ENCODE results near the gene HOXD1. TPM values are rescaled to one million over a fixed set of nuclear protein-coding genes. Genes with fewer than 3 reads are reported as not detected.

The HOXD1 gene
- total RNA-seq, 1 donor from 2014 or later: not detected

- peaks cover 5% of the 10 kb centered on the region for H3K9me3 Mint-ChIP-seq
- CTCF ChIA-PET: no interaction called here
- ATAC-seq (ENCODE audit: low read depth) (no peak), DNase-seq (no peak)
- no peak for TF ChIP-seq CTCF (IDR thresholded peaks at IDR 0.05)
- no peak overlapping the region for H3K4me3 Mint-ChIP-seq
- intact Hi-C loops (cut with micrococcal nuclease): loop anchor here (10.0 kb wide), 1 partner anchor 1829 kb away; the partner anchor contains the start of gene SP9
- peaks cover 66% of the 10 kb centered on the region for H3K27me3 Mint-ChIP-seq
- no peaks in the 10 kb centered on the region for H3K4me1 Mint-ChIP-seq
- H3K36me3 Mint-ChIP-seq (ENCODE audit: low read depth): no peaks in the 10 kb centered on the region
- POLR2A ChIA-PET: no interaction called here
- H3K27ac Mint-ChIP-seq: no peak overlapping the region
Measured at GRCh38 chr2:176164201-176164600, 24.3 kb upstream of the HOXD1 start.

- CTCF ChIA-PET: no interaction called here
- Mint-ChIP-seq H3K36me3 (ENCODE audit: low read depth) (no peaks in the 10 kb centered on the region), H3K4me3 (no peak overlapping the region), H3K27me3 (peaks cover 67% of the 10 kb centered on the region), H3K27ac (no peak overlapping the region), H3K9me3 (peaks cover 5% of the 10 kb centered on the region), H3K4me1 (no peaks in the 10 kb centered on the region)
- no peak for DNase-seq
- intact Hi-C loops (cut with micrococcal nuclease): loop anchor here (10.0 kb wide), 1 partner anchor 1830 kb away; the partner anchor contains the start of gene SP9
- POLR2A ChIA-PET: no interaction called here
- ATAC-seq (ENCODE audit: low read depth): no peak
- TF ChIP-seq CTCF (IDR thresholded peaks at IDR 0.05): no peak
Measured at GRCh38 chr2:176164611-176165369, 23.7 kb upstream of the HOXD1 start.

GRCh38 chr2:176165370-176166050, 23.0 kb upstream of the HOXD1 start:
- DNase-seq (no peak), ATAC-seq (ENCODE audit: low read depth) (no peak)
- no peak overlapping the region for H3K4me3 Mint-ChIP-seq
- POLR2A ChIA-PET: no interaction called here
- H3K4me1 Mint-ChIP-seq: no peaks in the 10 kb centered on the region
- TF ChIP-seq CTCF (IDR thresholded peaks at IDR 0.05): no peak
- H3K27ac Mint-ChIP-seq: no peak overlapping the region
- peaks cover 5% of the 10 kb centered on the region for H3K9me3 Mint-ChIP-seq
- H3K36me3 Mint-ChIP-seq (ENCODE audit: low read depth): no peaks in the 10 kb centered on the region
- CTCF ChIA-PET: no interaction called here
- intact Hi-C loops (cut with micrococcal nuclease): loop anchor here (10.0 kb wide), 1 partner anchor 1831 kb away; the partner anchor contains the start of gene SP9
- peaks cover 68% of the 10 kb centered on the region for H3K27me3 Mint-ChIP-seq

- ChIA-PET POLR2A (no interaction called here), CTCF (no interaction called here)
- no peak overlapping the region for H3K4me3 Mint-ChIP-seq
- no peak for ATAC-seq (ENCODE audit: low read depth)
- intact Hi-C loops (cut with micrococcal nuclease): loop anchor here (10.0 kb wide), 1 partner anchor 1831 kb away; the partner anchor contains the start of gene SP9
- H3K27ac Mint-ChIP-seq: no peak overlapping the region
- peaks cover 65% of the 10 kb centered on the region for H3K27me3 Mint-ChIP-seq
- no peak for TF ChIP-seq CTCF (IDR thresholded peaks at IDR 0.05)
- H3K36me3 Mint-ChIP-seq (ENCODE audit: low read depth): no peaks in the 10 kb centered on the region
- no peak for DNase-seq
- peaks cover 5% of the 10 kb centered on the region for H3K9me3 Mint-ChIP-seq
- H3K4me1 Mint-ChIP-seq: no peaks in the 10 kb centered on the region
Measured at GRCh38 chr2:176166272-176166671, 22.2 kb upstream of the HOXD1 start.

- ATAC-seq (ENCODE audit: low read depth): no peak
- H3K4me3 Mint-ChIP-seq: no peak overlapping the region
- peaks cover 2% of the 10 kb centered on the region for H3K4me1 Mint-ChIP-seq
- no peak overlapping the region for H3K27ac Mint-ChIP-seq
- no peaks in the 10 kb centered on the region for H3K36me3 Mint-ChIP-seq (ENCODE audit: low read depth)
- POLR2A ChIA-PET: no interaction called here
- peaks cover 59% of the 10 kb centered on the region for H3K27me3 Mint-ChIP-seq
- intact Hi-C loops (cut with micrococcal nuclease): loop anchor here (10.0 kb wide), 1 partner anchor 1833 kb away; the partner anchor contains the start of gene SP9
- CTCF ChIA-PET: interaction anchor here (1.3 kb wide), 1 partner anchor 484 kb away, joined by 4 read pairs; no protein-coding TSS in a partner anchor
- DNase-seq: no peak
- peaks cover 5% of the 10 kb centered on the region for H3K9me3 Mint-ChIP-seq
- no peak for TF ChIP-seq CTCF (IDR thresholded peaks at IDR 0.05)
Measured at GRCh38 chr2:176167398-176167797, 21.1 kb upstream of the HOXD1 start.
